GM21529 (cell line): ENCODE data around the gene HOXD9.

Experiments
- ATAC-seq: cut with Tn5 transposase; IDR thresholded peaks from one replicate; pipeline ENCODE4 v1.9.1; 2021; ENCODE audit not compliant: unreplicated experiment

HOXD9 gene

GRCh38 chr2:176137252-176137580, 14.7 kb downstream of the HOXD9 start:
- ATAC-seq, result no peak

- ATAC-seq, result no peak
These were observed 15.4 kb downstream of the HOXD9 start for GRCh38 chr2:176137906-176138305.

- ATAC-seq, result no peak
These were observed 16.0 kb downstream of the HOXD9 start for GRCh38 chr2:176138526-176138922.

GRCh38 chr2:176138923-176139660, 16.6 kb downstream of the HOXD9 start:
- no peak for ATAC-seq

- no peak for ATAC-seq
These were observed 17.4 kb downstream of the HOXD9 start for GRCh38 chr2:176139661-176140512.

- ATAC-seq, result peak; percentile 88
These were observed 18.2 kb downstream of the HOXD9 start for GRCh38 chr2:176140513-176141317.

GRCh38 chr2:176142281-176142680, 19.8 kb downstream of the HOXD9 start:
- no peak for ATAC-seq

GRCh38 chr2:176145085-176145969, 22.8 kb downstream of the HOXD9 start:
- ATAC-seq, result no peak

GRCh38 chr2:176146101-176146500, 23.6 kb downstream of the HOXD9 start:
- no peak for ATAC-seq

- ATAC-seq, result no peak
These were observed 24.1 kb downstream of the HOXD9 start for GRCh38 chr2:176146645-176147044.

- ATAC-seq, result no peak
These were observed 24.8 kb downstream of the HOXD9 start for GRCh38 chr2:176147210-176147799.

GRCh38 chr2:176147800-176148496, 25.4 kb downstream of the HOXD9 start:
- no peak for ATAC-seq

GRCh38 chr2:176148751-176149421, 26.4 kb downstream of the HOXD9 start:
- no peak for ATAC-seq

- no peak for ATAC-seq
These were observed 27.0 kb downstream of the HOXD9 start for GRCh38 chr2:176149481-176149938.

- no peak for ATAC-seq
These were observed 27.5 kb downstream of the HOXD9 start for GRCh38 chr2:176149939-176150583.

GRCh38 chr2:176150584-176151441, 28.3 kb downstream of the HOXD9 start:
- ATAC-seq, result no peak
